ENCODE results near the gene SLC25A5. TPM values are rescaled to one million over a fixed set of nuclear protein-coding genes. Genes with fewer than 3 reads are reported as not detected.
"Not testable (repeated sequence)": the region's sequence is repeated elsewhere in the genome, so short reads cannot be mapped to it uniquely, and the experiment has no call there.

The SLC25A5 gene
- polyA plus RNA-seq (2013, experiment 1 of 4), result 297 TPM
- polyA plus RNA-seq (2013, experiment 2 of 4), result 285 TPM
- polyA plus RNA-seq (2013, experiment 3 of 4), result 281 TPM
- 296 TPM for polyA plus RNA-seq (2013, experiment 4 of 4)

DNA sequence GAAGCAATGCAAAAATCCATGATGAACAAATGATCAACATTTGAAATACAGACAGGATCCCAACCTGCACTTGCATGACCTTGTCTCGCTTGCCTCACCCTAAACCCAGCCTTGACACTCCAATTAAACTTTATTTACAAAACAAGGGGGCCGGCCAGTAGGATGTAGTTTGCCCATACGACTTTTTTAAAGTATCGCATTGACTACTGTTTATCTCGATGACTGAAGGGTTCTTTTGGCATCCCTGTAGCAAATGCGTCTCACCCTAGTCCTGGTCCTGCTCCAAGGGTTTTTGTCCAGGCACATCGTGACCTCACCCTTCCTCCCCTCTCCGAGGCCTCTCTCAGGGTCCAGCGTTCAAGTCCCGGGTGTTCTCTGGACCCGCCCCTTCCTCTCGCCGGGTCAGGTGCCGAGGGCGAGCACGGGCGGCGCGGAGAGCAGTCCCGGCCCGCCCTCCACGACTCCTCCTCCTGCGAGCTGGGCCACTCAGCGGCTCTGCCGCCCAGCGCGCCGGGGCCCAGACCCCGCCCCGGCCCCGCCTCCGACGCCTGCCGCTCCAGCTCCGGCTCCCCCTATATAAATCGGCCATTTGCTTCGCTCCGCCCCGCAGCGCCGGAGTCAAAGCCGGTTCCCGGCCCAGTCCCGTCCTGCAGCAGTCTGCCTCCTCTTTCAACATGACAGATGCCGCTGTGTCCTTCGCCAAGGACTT lies at the start of gene SLC25A5:
SLC25A5 (plus strand) TSS at position 603 of the 709 bp plus-strand sequence; CDS start at position 675, 72 bp downstream.
- 7 to 9% methylated on average over 46 of the region's 46 CpGs for WGBS, 2 experiments
- H3K36me3 ChIP-seq (ENCODE audit: control insufficient read depth, insufficient read depth, low read length), result peaks cover 5% of the 10 kb centered on the region
- H3K9me3 ChIP-seq (ENCODE audit: control insufficient read depth, low read length), result no peaks in the 10 kb centered on the region
- H3K27me3 ChIP-seq (ENCODE audit: control insufficient read depth, insufficient read depth, low read length, poor library complexity, severe bottlenecking), result no peaks in the 10 kb centered on the region
- H3K4me3 ChIP-seq (ENCODE audit: insufficient read depth, low read depth, low read length), result peak within 1 kb of the TSS; percentile 70
- H3K4me1 ChIP-seq (ENCODE audit: control insufficient read depth, insufficient read depth, low read length), result no peaks in the 10 kb centered on the region
- peak within 1 kb of the TSS; percentile 74 for H3K27ac ChIP-seq (ENCODE audit: insufficient read depth, low read depth, low read length, poor library complexity, severe bottlenecking)

DNA sequence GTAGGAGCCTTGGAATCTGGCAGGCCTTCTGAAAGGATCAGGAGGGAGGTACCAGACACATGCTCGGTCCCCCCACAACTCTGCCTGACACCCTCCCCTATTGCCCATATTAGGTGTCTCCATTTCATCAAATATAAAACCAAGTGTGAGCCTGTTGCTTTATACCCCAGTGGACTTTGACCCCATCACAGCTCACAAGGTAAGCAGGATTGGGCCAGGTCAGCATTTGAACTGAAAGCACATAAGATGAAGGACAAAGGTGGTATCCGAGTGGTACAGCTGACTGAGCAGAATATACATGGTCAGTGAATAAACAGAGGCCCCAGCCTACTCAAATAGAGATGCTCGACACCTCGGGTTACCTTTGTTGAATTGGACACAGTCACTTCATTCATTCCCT lies 49.1 kb upstream of the SLC25A5 start:
- WGBS, 2 experiments, result 92 to 96% methylated on average over 4 of the region's 4 CpGs
- no peaks in the 10 kb centered on the region for H3K4me1 ChIP-seq (ENCODE audit: control insufficient read depth, insufficient read depth, low read length)

DNA sequence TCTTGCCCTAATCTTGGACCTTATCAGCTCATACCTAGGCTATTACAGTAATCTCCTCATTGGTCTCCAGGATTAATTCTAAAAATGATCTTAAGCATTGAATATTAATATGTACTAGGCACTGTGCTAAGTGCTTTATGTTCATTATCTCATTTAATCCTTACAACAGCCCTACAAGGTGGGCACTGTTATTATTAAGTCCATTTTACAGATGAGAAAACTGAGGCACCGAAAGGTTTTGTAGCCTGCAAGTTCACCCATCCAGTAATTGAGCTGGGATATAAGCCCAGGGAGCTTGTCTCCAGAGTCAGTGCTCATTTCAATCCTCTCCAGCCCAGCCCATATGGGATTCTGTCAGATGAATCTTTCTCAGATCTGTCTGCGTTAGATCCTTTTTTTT lies 48.3 kb upstream of the SLC25A5 start:
- Histone ChIP-seq H3K27me3 (ENCODE audit: control insufficient read depth, insufficient read depth, low read length, poor library complexity, severe bottlenecking) (no peaks in the 10 kb centered on the region), H3K4me3 (ENCODE audit: insufficient read depth, low read depth, low read length) (no peak overlapping the region), H3K9me3 (ENCODE audit: control insufficient read depth, low read length) (no peaks in the 10 kb centered on the region), H3K36me3 (ENCODE audit: control insufficient read depth, insufficient read depth, low read length) (no peaks in the 10 kb centered on the region), H3K4me1 (ENCODE audit: control insufficient read depth, insufficient read depth, low read length) (no peaks in the 10 kb centered on the region), H3K27ac (ENCODE audit: insufficient read depth, low read depth, low read length, poor library complexity, severe bottlenecking) (no peak overlapping the region)
- 94 to 98% methylated on average over 2 of the region's 2 CpGs for WGBS, 2 experiments

More for the DNA sequence above, 49.1 kb upstream of the SLC25A5 start:
- no peak overlapping the region for H3K4me3 ChIP-seq (ENCODE audit: insufficient read depth, low read depth, low read length)
- no peak overlapping the region for H3K27ac ChIP-seq (ENCODE audit: insufficient read depth, low read depth, low read length, poor library complexity, severe bottlenecking)
- no peaks in the 10 kb centered on the region for H3K9me3 ChIP-seq (ENCODE audit: control insufficient read depth, low read length)
- H3K36me3 ChIP-seq (ENCODE audit: control insufficient read depth, insufficient read depth, low read length), result no peaks in the 10 kb centered on the region
- no peaks in the 10 kb centered on the region for H3K27me3 ChIP-seq (ENCODE audit: control insufficient read depth, insufficient read depth, low read length, poor library complexity, severe bottlenecking)

DNA sequence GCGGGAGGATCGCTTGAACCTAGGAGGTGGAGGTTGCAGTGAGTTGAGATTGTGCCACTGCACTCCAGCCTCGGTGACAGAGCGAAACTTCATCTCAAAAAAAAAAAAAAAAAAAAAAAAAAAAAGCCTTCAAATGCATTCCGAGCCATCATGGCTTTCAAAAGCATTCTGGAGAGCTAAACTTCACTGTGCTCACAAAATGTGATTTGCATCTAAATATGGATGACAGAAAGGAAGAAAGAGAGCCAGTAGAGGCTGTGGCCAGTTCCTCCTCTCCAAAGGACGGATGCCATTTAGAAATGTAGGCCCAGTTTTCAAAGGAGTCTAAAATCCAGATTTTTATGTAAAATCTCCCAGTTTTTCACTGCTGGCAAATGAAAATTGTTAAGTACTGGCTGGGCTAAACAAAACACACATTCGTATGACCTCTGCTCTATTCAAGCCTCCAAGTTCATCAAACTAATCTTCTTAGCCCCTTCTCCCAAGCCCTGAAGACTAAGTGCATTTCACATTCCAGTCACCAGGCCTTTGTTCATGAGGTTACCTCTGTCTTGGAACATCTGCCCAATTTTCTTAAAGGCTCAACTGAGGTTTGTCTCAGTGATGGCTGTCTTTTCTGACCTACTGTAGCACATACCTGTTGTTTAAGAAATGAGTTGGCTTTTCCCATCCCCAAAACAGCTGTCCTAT lies 47.1 kb upstream of the SLC25A5 start:
- no peaks in the 10 kb centered on the region for H3K36me3 ChIP-seq (ENCODE audit: control insufficient read depth, insufficient read depth, low read length)
- no peaks in the 10 kb centered on the region for H3K9me3 ChIP-seq (ENCODE audit: control insufficient read depth, low read length)
- WGBS, 2 experiments, result 70 to 84% methylated on average over 7 of the region's 7 CpGs
- no peaks in the 10 kb centered on the region for H3K4me1 ChIP-seq (ENCODE audit: control insufficient read depth, insufficient read depth, low read length)
- no peaks in the 10 kb centered on the region for H3K27me3 ChIP-seq (ENCODE audit: control insufficient read depth, insufficient read depth, low read length, poor library complexity, severe bottlenecking)
- no peak overlapping the region for H3K27ac ChIP-seq (ENCODE audit: insufficient read depth, low read depth, low read length, poor library complexity, severe bottlenecking)
- no peak overlapping the region for H3K4me3 ChIP-seq (ENCODE audit: insufficient read depth, low read depth, low read length)

DNA sequence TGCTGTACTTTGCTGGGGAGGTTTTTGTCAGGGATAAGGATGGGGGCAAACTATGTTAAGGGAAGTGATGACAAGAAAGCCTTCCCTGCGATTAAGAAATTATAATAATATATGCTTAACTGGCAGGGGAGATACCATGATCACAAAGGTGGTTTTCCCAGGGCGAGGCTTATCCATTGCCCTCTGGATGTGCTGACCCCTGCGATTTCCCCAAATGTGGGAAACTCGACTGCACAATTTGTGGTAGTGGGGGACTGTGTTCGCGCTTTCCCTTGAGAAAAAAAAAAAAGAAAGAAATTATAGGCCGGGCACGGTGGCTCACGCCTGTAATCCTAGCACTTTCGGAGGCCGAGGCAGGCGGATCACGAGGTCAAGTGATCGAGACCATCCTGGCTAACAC lies 44.6 kb upstream of the SLC25A5 start:
- H3K4me1 ChIP-seq (ENCODE audit: control insufficient read depth, insufficient read depth, low read length), result no peaks in the 10 kb centered on the region
- no peak overlapping the region for H3K27ac ChIP-seq (ENCODE audit: insufficient read depth, low read depth, low read length, poor library complexity, severe bottlenecking)
- H3K27me3 ChIP-seq (ENCODE audit: control insufficient read depth, insufficient read depth, low read length, poor library complexity, severe bottlenecking), result no peaks in the 10 kb centered on the region
- H3K9me3 ChIP-seq (ENCODE audit: control insufficient read depth, low read length), result no peaks in the 10 kb centered on the region
- H3K36me3 ChIP-seq (ENCODE audit: control insufficient read depth, insufficient read depth, low read length), result no peaks in the 10 kb centered on the region
- WGBS, 2 experiments, result 96 to 97% methylated on average over 14 of the region's 14 CpGs
- H3K4me3 ChIP-seq (ENCODE audit: insufficient read depth, low read depth, low read length), result no peak overlapping the region

DNA sequence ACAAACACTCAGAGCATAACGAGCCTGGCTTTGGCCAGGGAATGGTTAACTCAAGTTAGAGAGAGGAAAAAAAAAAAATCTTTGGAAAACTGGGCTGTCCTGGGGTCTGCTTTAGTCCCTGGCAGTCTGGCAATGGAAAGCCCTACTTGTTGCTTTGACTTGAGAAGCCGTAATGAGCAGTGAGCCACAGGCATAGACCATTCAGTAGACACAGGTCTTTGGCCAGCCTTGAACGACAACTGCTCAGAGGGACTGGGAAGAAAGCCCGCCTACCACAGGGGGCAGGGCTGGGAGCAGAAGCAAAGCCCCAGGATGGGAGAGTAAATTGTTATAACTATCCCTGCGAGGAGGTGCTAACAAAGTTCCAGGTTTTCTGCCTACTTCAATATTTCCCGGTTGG lies 43.2 kb upstream of the SLC25A5 start:
- H3K4me3 ChIP-seq (ENCODE audit: insufficient read depth, low read depth, low read length), result no peak overlapping the region
- H3K27ac ChIP-seq (ENCODE audit: insufficient read depth, low read depth, low read length, poor library complexity, severe bottlenecking), result no peak overlapping the region
- H3K27me3 ChIP-seq (ENCODE audit: control insufficient read depth, insufficient read depth, low read length, poor library complexity, severe bottlenecking), result no peaks in the 10 kb centered on the region
- H3K36me3 ChIP-seq (ENCODE audit: control insufficient read depth, insufficient read depth, low read length), result no peaks in the 10 kb centered on the region
- H3K4me1 ChIP-seq (ENCODE audit: control insufficient read depth, insufficient read depth, low read length), result no peaks in the 10 kb centered on the region
- WGBS, 2 experiments, result 68 to 73% methylated on average over 6 of the region's 6 CpGs
- no peaks in the 10 kb centered on the region for H3K9me3 ChIP-seq (ENCODE audit: control insufficient read depth, low read length)

DNA sequence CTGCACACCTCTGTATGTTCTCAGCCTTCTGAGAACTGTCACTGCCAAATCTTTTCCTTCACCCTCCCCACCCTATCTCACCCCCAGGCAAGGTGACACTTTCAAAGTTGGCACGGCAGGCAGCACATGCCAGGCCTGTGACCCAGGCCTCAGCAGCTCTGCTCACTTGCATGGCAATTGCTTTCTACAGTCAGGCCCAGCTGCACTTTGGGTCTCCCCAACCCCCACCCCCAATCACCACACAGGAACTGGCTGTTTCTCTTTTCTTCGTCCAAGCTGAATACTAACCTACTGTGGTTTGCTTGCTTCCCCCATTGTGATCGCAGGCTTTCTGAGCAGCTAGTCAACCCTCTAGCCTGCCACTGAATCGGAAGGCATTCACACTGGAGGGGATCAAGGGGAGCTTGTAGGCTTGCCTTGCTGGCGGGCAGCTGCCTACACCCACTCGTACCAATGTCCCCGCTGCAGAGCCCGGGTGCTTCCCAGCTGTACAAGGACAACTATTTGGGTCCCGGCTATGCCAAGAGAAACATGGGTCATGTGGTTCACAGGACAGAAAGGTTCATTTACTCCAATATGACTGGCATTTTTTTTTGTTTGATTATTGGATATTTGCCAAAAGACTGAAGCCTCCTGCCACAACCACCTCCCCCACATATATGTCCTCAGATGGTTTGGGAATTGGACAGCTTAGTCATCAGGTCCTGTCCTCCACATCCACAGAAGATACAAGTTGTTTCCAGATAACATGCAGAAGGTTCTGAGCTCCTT lies 41.0 kb upstream of the SLC25A5 start:
- Histone ChIP-seq H3K27ac (ENCODE audit: insufficient read depth, low read depth, low read length, poor library complexity, severe bottlenecking) (no peak overlapping the region), H3K36me3 (ENCODE audit: control insufficient read depth, insufficient read depth, low read length) (no peaks in the 10 kb centered on the region), H3K4me3 (ENCODE audit: insufficient read depth, low read depth, low read length) (no peak overlapping the region), H3K4me1 (ENCODE audit: control insufficient read depth, insufficient read depth, low read length) (no peaks in the 10 kb centered on the region), H3K27me3 (ENCODE audit: control insufficient read depth, insufficient read depth, low read length, poor library complexity, severe bottlenecking) (no peaks in the 10 kb centered on the region), H3K9me3 (ENCODE audit: control insufficient read depth, low read length) (no peaks in the 10 kb centered on the region)
- WGBS, 2 experiments, result 45 to 54% methylated on average over 9 of the region's 9 CpGs

DNA sequence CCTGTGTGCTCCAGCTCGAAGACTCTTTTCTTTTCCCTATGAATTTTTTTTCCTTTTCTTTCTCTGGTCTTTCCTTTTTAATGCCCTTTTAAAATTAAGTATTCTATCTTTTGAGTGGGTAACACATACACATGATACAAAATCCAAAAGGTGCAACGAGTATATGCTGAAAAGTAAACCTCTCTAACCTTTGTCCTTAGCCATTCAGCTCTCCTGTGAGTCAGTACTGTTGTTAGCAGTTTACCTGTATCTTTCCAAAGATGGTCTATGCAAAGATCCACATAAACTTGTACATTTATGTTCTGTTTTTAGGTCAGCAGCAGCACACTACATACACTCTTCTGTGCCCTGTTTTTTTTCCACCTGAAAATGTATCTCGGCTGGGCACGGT lies 40.5 kb upstream of the SLC25A5 start:
- Histone ChIP-seq H3K36me3 (ENCODE audit: control insufficient read depth, insufficient read depth, low read length) (no peaks in the 10 kb centered on the region), H3K27ac (ENCODE audit: insufficient read depth, low read depth, low read length, poor library complexity, severe bottlenecking) (no peak overlapping the region), H3K4me3 (ENCODE audit: insufficient read depth, low read depth, low read length) (no peak overlapping the region), H3K9me3 (ENCODE audit: control insufficient read depth, low read length) (no peaks in the 10 kb centered on the region), H3K27me3 (ENCODE audit: control insufficient read depth, insufficient read depth, low read length, poor library complexity, severe bottlenecking) (no peaks in the 10 kb centered on the region), H3K4me1 (ENCODE audit: control insufficient read depth, insufficient read depth, low read length) (no peaks in the 10 kb centered on the region)
- 94% methylated on average over 4 of the region's 4 CpGs for WGBS, 2 experiments

DNA sequence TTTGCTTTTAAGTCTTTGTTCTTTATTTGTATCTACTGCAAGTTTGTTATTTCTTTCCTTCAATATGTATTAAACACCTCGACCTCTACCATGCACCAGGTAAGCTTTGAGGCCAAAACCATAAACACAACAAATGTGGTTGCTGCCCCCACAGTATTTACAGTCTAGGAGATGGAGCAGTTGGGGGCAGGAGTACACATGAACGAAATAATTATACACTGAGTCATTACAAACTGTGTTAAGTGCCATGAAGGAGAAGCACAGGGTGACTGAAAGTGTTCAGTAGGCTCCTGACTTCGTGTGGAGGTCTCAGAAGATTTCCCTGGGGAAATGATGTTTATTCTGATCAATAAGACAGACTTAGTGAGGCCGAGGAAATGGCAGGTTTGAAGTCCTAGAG lies 38.8 kb upstream of the SLC25A5 start:
- Histone ChIP-seq H3K27me3 (ENCODE audit: control insufficient read depth, insufficient read depth, low read length, poor library complexity, severe bottlenecking) (no peaks in the 10 kb centered on the region), H3K27ac (ENCODE audit: insufficient read depth, low read depth, low read length, poor library complexity, severe bottlenecking) (no peak overlapping the region), H3K4me3 (ENCODE audit: insufficient read depth, low read depth, low read length) (no peak overlapping the region), H3K9me3 (ENCODE audit: control insufficient read depth, low read length) (no peaks in the 10 kb centered on the region), H3K4me1 (ENCODE audit: control insufficient read depth, insufficient read depth, low read length) (no peaks in the 10 kb centered on the region), H3K36me3 (ENCODE audit: control insufficient read depth, insufficient read depth, low read length) (no peaks in the 10 kb centered on the region)
- 95% methylated on average over 3 of the region's 4 CpGs for WGBS, 2 experiments

DNA sequence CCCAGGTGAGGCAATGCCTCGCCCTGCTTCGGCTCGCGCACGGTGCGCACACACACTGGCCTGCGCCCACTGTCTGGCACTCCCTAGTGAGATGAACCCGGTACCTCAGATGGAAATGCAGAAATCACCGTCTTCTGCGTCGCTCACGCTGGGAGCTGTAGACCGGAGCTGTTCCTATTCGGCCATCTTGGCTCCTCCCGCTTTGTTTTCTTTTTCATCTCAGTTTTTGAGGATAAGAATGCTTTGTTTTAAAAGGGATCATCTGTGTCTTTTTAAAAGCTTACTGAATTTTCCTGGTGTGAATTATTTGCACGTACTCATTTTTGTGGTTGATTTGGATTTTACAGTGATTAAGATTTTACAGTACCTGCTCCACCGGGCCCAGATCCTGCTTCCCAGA lies 26.9 kb upstream of the SLC25A5 start:
- H3K9me3 ChIP-seq (ENCODE audit: control insufficient read depth, low read length); H3K4me1 ChIP-seq (ENCODE audit: control insufficient read depth, insufficient read depth, low read length); H3K27ac ChIP-seq (ENCODE audit: insufficient read depth, low read depth, low read length, poor library complexity, severe bottlenecking); H3K36me3 ChIP-seq (ENCODE audit: control insufficient read depth, insufficient read depth, low read length); H3K4me3 ChIP-seq (ENCODE audit: insufficient read depth, low read depth, low read length); H3K27me3 ChIP-seq (ENCODE audit: control insufficient read depth, insufficient read depth, low read length, poor library complexity, severe bottlenecking): not testable (repeated sequence)
- 89 to 93% methylated on average over 8 to 9 of the region's 17 CpGs for WGBS, 2 experiments

Data from ectodermal cell (in vitro differentiated cells).